H1 (cell line): ENCODE data around the gene FN3KRP. TPM values are rescaled to one million over a fixed set of nuclear protein-coding genes. Genes with fewer than 3 reads are reported as not detected.

Source experiments
- CTCF ChIA-PET: fragments of 300-600 bp; sonication (Branson Sonifier 250); formaldehyde crosslinking; loops from one replicate; lab custom pipeline; 2021; ENCODE audit not compliant: partially characterized antibody; lab: Charles Lee
- POLR2A ChIA-PET: fragments of 300-600 bp; sonication (Branson Sonifier 250); formaldehyde crosslinking; loops from one replicate; lab custom pipeline; 2021; ENCODE audit warnings: inconsistent platforms; ENCODE audit not compliant: partially characterized antibody; lab: Charles Lee
- DNase-seq, 2 experiments: peaks; one replicate each; pipeline versions ENCODE4 v3.0.0 to v3.0.0-alpha.2; 2010 to 2022; ENCODE audit warnings: low spot score in 2 of 2, low read depth in 1 of 2, mixed read lengths in 1 of 2
- FAIRE-seq: peaks from 2 replicates; lab custom pipeline; 2011; peaks lifted over from hg19 to GRCh38; lab: Jason Lieb, UNC
- H2AFZ ChIP-seq: 2 replicates; pipeline ENCODE4 v1.8.1; 2012; ENCODE audit warnings: low read length, inconsistent platforms
- H2AK5ac ChIP-seq: 2 replicates; pipeline ENCODE4 v1.6.1; 2013; ENCODE audit warnings: low read depth, low read length
- H2BK120ac ChIP-seq: replicated peaks from 2 replicates; pipeline ENCODE3; 2013; ENCODE audit warnings: low read depth, low read length, inconsistent platforms
- H2BK12ac ChIP-seq: 2 replicates; pipeline ENCODE4 v1.6.1; 2013; ENCODE audit warnings: low read depth, low read length
- H2BK15ac ChIP-seq: 2 replicates; pipeline ENCODE4 v1.6.1; 2013; ENCODE audit warnings: low read length
- H2BK20ac ChIP-seq: 2 replicates; pipeline ENCODE4 v1.6.1; 2013; ENCODE audit warnings: low read length
- H2BK5ac ChIP-seq: 2 replicates; pipeline ENCODE4 v1.6.1; 2013; ENCODE audit warnings: low read depth, low read length
- H3K14ac ChIP-seq: 2 replicates; pipeline ENCODE4 v1.6.1; 2013; ENCODE audit warnings: inconsistent platforms; ENCODE audit not compliant: insufficient read length
- H3K18ac ChIP-seq: 2 replicates; pipeline ENCODE4 v1.6.1; 2013; ENCODE audit warnings: low read length; ENCODE audit errors: extremely low read depth
- H3K23ac ChIP-seq: 2 replicates; pipeline ENCODE4 v1.6.1; 2013; ENCODE audit warnings: inconsistent platforms; ENCODE audit not compliant: insufficient read length
- H3K23me2 ChIP-seq: 2 replicates; pipeline ENCODE4 v1.6.1; 2013; ENCODE audit warnings: low read depth, low read length
- H3K27ac ChIP-seq: 2 replicates; pipeline ENCODE4 v1.6.1; 2011; ENCODE audit warnings: low read depth, low read length, inconsistent platforms
- H3K27me3 ChIP-seq, 4 experiments: replicated peaks in 1 of 4; 1 replicate in 1 of 4; 2 replicates in 3 of 4; pipeline versions ENCODE4 v1.6.1 to v1.8.1; 2011 to 2013; ENCODE audit warnings: low read length in 3 of 4, mild to moderate bottlenecking in 3 of 4, inconsistent platforms in 2 of 4, mixed read lengths in 2 of 4, moderate library complexity in 1 of 4; ENCODE audit not compliant: control insufficient read depth in 3 of 4, insufficient read depth in 3 of 4; ENCODE audit errors: extremely low read depth in 1 of 4
- H3K36me3 ChIP-seq, 4 experiments: 2 replicates each; pipeline versions ENCODE4 v1.6.1 to v1.8.1; 2011 to 2013; ENCODE audit warnings: mild to moderate bottlenecking in 4 of 4, low read length in 3 of 4, moderate library complexity in 2 of 4, control low read depth in 1 of 4, inconsistent platforms in 1 of 4; ENCODE audit not compliant: insufficient read depth in 4 of 4, control insufficient read depth in 2 of 4
- H3K4ac ChIP-seq: replicated peaks from 2 replicates; pipeline ENCODE3; 2013; ENCODE audit warnings: low read length, low read depth, mixed read lengths, inconsistent platforms; ENCODE audit not compliant: insufficient read length
- H3K4me1 ChIP-seq, 4 experiments: replicated peaks in 1 of 4; 1 replicate in 1 of 4; 2 replicates in 3 of 4; pipeline versions ENCODE4 v1.6.1 to v1.8.1; 2011 to 2013; ENCODE audit warnings: low read length in 3 of 4, inconsistent platforms in 2 of 4, mixed read lengths in 1 of 4; ENCODE audit not compliant: insufficient read depth in 4 of 4, control insufficient read depth in 3 of 4
- H3K4me2 ChIP-seq, 2 experiments: 2 replicates each; pipeline versions ENCODE4 v1.6.1 to v1.8.1; 2011 to 2013; ENCODE audit warnings: low read depth in 2 of 2, low read length in 2 of 2, control low read depth in 1 of 2, inconsistent platforms in 1 of 2, mild to moderate bottlenecking in 1 of 2; ENCODE audit not compliant: insufficient read depth in 1 of 2
- H3K4me3 ChIP-seq, 4 experiments: fragments of 200-600, 300-600 bp in 1 of 4; sonication (generic), shearing (Covaris generic), sonication (Bioruptor Twin) in 1 of 4; 2 replicates each; pipeline versions ENCODE4 v1.5.1 to v1.8.1; 2011 to 2016; ENCODE audit warnings: low read length in 4 of 4, low read depth in 3 of 4, control low read depth in 2 of 4, inconsistent platforms in 2 of 4, mild to moderate bottlenecking in 2 of 4, mixed read lengths in 1 of 4, moderate library complexity in 1 of 4; ENCODE audit not compliant: insufficient read depth in 2 of 4; ENCODE audit errors: extremely low read depth in 1 of 4
- H3K56ac ChIP-seq: replicated peaks from 2 replicates; pipeline ENCODE3; 2013; ENCODE audit warnings: low read depth, mild to moderate bottlenecking, mixed read lengths, low read length, inconsistent platforms; ENCODE audit not compliant: insufficient read length
- H3K79me1 ChIP-seq: 2 replicates; pipeline ENCODE4 v1.6.1; 2013; ENCODE audit warnings: low read depth, low read length, control low read depth
- H3K79me2 ChIP-seq, 2 experiments: 2 replicates each; pipeline versions ENCODE4 v1.6.1 to v1.8.1; 2012 to 2013; ENCODE audit warnings: low read length in 2 of 2, mild to moderate bottlenecking in 2 of 2, inconsistent platforms in 1 of 2; ENCODE audit not compliant: insufficient read depth in 2 of 2, control insufficient read depth in 1 of 2
- H3K9ac ChIP-seq, 4 experiments: replicated peaks in 1 of 4; 1 replicate in 1 of 4; 2 replicates in 3 of 4; pipeline versions ENCODE4 v1.6.1 to v1.8.1; 2011 to 2013; ENCODE audit warnings: low read depth in 3 of 4, low read length in 3 of 4, control low read depth in 2 of 4, mild to moderate bottlenecking in 2 of 4, moderate library complexity in 2 of 4, inconsistent platforms in 1 of 4; ENCODE audit errors: extremely low read depth in 1 of 4
- H3K9me3 ChIP-seq, 2 experiments: 2 replicates each; pipeline versions ENCODE4 v1.6.1 to v1.8.1; 2012 to 2013; ENCODE audit warnings: mild to moderate bottlenecking in 2 of 2, moderate library complexity in 2 of 2, control low read depth in 1 of 2, inconsistent platforms in 1 of 2, low read depth in 1 of 2, low read length in 1 of 2, mixed read lengths in 1 of 2; ENCODE audit not compliant: insufficient read depth in 2 of 2
- H4K20me1 ChIP-seq, 2 experiments: replicated peaks in 1 of 2; 2 replicates each; pipeline versions ENCODE3 to v1.8.1; 2011 to 2013; ENCODE audit warnings: inconsistent platforms in 2 of 2, low read length in 2 of 2, mild to moderate bottlenecking in 1 of 2; ENCODE audit not compliant: insufficient read depth in 2 of 2, control insufficient read depth in 1 of 2
- H4K5ac ChIP-seq: 2 replicates; pipeline ENCODE4 v1.6.1; 2013; ENCODE audit warnings: low read length, low read depth, mixed read lengths, inconsistent platforms; ENCODE audit not compliant: insufficient read length
- H4K8ac ChIP-seq: 2 replicates; pipeline ENCODE4 v1.8.0; 2013; ENCODE audit warnings: mild to moderate bottlenecking, moderate library complexity, low read length, inconsistent platforms; ENCODE audit not compliant: insufficient read depth; ENCODE audit errors: extremely low read depth
- H4K91ac ChIP-seq: replicated peaks from 2 replicates; pipeline ENCODE3; 2013; ENCODE audit warnings: low read length, mixed read lengths, inconsistent platforms; ENCODE audit not compliant: insufficient read length
- RAD21 ChIP-seq, 2 experiments: IDR thresholded peaks in 1 of 2; conservative IDR thresholded peaks in 1 of 2; 2 replicates each; pipeline ENCODE4 v1.6.1; 2011; ENCODE audit warnings: low read depth in 2 of 2, low read length in 2 of 2, improper control_type of control experiment in 1 of 2, inconsistent platforms in 1 of 2, mild to moderate bottlenecking in 1 of 2, moderate library complexity in 1 of 2
- RFX5 ChIP-seq: IDR thresholded peaks from 2 replicates; pipeline ENCODE4 v1.6.1; 2011; ENCODE audit warnings: low read depth, low read length, improper control_type of control experiment, borderline replicate concordance
- WGBS, 2 experiments: shearing (Covaris generic) in 1 of 2; methylation state at CpG; one replicate each; pipeline versions ENCODE4 v1.1.6 to v1.1.7; 2013 to 2015; ENCODE audit warnings: low lambda C conversion rate in 2 of 2, mixed read lengths in 2 of 2, inconsistent platforms in 1 of 2, low coverage in 1 of 2, missing lambda C conversion rate in 1 of 2; ENCODE audit not compliant: insufficient replicate concordance in 2 of 2, insufficient coverage in 1 of 2, insufficient read length in 1 of 2; ENCODE audit errors: extremely low coverage in 1 of 2, missing lambda C conversion rate in 1 of 2; 5-methylcytosine and 5-hydroxymethylcytosine counted together
- polyA plus RNA-seq, 7 experiments: library from polyadenylated mRNA; depleted of rRNA in 3 of 7; stranded (reverse) in 5 of 7; unstranded in 2 of 7; fragments of >200 nt in 5 of 7; fragments of 200-250 nt in 2 of 7; gene quantifications; 1 replicate in 5 of 7; 2 replicates in 1 of 7; 4 replicates in 1 of 7; pipeline versions ENCODE4 v1.2.1 to v1.2.3, GENCODE V29; 2011 to 2013; ENCODE audit warnings: missing spikeins in 2 of 7, mixed read lengths in 2 of 7
- total RNA-seq: library from RNA; stranded (reverse); fragmentation: NEBNext Ultra II Directional; extraction: Animal tissue kit (Norgen Biotek cat#: 25700); gene quantifications from 2 replicates; pipeline ENCODE4 v1.2.1, GENCODE V29; 2021
- TF ChIP-seq, protein P1 (sequence below), 3 experiments: IDR thresholded peaks; 1 replicate in 2 of 3; 2 replicates in 1 of 3; pipeline versions ENCODE4 v1.5.1 to v1.6.1; 2011; ENCODE audit warnings: low read length in 3 of 3, mild to moderate bottlenecking in 3 of 3, inconsistent platforms in 2 of 3, low read depth in 1 of 3, moderate library complexity in 1 of 3; ENCODE audit not compliant: insufficient read depth in 1 of 3; ENCODE audit errors: control extremely low read depth in 1 of 3

The FN3KRP gene
- total and polyA plus RNA-seq, 2 of the 8 experiments (the other 6 are each of a cell fraction or from before 2014, with no cell fraction given): 18.1 to 21.4 TPM

DNA sequence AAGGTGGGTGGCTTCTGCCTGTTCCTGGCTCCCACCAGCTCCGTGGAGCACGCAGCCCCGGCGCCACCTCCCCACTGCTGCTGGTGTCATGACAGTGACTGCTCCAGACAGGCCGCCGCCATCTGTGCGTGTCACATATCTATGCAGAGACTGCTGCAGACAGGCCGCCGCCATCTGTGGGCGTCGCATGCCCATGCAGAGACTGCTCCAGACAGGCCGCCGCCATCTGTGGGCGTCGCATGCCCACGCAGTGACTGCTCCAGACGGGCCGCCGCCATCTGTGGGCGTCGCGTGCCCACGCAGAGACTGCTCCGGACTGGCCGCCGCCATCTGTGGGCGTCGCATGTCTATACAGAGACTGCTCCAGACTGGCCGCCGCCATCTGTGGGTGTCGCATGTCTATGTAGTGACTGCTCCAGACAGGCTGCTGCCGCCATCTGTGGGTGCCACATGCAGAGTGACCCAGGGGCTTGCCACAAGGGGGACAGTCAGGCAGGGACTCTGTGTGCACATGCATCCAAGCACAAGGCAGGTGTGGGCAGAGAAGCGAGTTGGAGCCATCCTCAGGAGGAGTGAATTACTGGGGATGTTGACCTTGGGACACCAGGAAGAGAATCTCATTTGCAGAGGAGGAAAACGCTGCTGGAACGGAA is 3.3 kb upstream of the FN3KRP start:
- Histone ChIP-seq H3K56ac (no peak overlapping the region), H3K79me2 (peaks cover 2 to 5% of the 10 kb centered on the region in 2 experiments; a peak in 2 of 4 replicates), H3K18ac (no peak overlapping the region), H3K4me3 (no peak overlapping the region), H2BK12ac (no peak overlapping the region), H3K27ac (no peak overlapping the region), H2AK5ac (no peak overlapping the region), H3K4me2 (no peak overlapping the region), H3K23me2 (peaks cover 16% of the 10 kb centered on the region), H3K27me3 (0 out of 7 replicates have a peak, but pooled peaks cover 0 to 2% (median 0%) of the 10 kb centered on the region in 4 experiments), H3K79me1 (peaks cover 6% of the 10 kb centered on the region), H2BK20ac (no peak overlapping the region), H3K23ac (no peak overlapping the region), H3K36me3 (no peaks in the 10 kb centered on the region), H3K9me3 (no peaks in the 10 kb centered on the region), H3K4me1 (peaks cover 0 to 5% (median 0%) of the 10 kb centered on the region in 4 experiments; a peak in 2 of 7 replicates), H4K20me1 (peaks cover 2 to 6% of the 10 kb centered on the region in 2 experiments), H4K91ac (peak overlapping the region; percentile 42), H3K9ac (no peak overlapping the region), H4K5ac (no peak overlapping the region), H4K8ac (no peak overlapping the region), H3K4ac (no peak overlapping the region), H2BK120ac (no peak overlapping the region), H2AFZ (no peak overlapping the region), H2BK15ac (no peak overlapping the region), H3K14ac (no peak overlapping the region), H2BK5ac (no peak overlapping the region)
- CTCF ChIA-PET: interaction anchor here (0.6 to 2.9 kb wide), 11 partner anchors 10 to 201 kb away, joined by 3 to 17 read pairs (median 5); no protein-coding TSS in a partner anchor
- DNase-seq (no peak), FAIRE-seq (no peak)
- TF ChIP-seq, protein P1, sequence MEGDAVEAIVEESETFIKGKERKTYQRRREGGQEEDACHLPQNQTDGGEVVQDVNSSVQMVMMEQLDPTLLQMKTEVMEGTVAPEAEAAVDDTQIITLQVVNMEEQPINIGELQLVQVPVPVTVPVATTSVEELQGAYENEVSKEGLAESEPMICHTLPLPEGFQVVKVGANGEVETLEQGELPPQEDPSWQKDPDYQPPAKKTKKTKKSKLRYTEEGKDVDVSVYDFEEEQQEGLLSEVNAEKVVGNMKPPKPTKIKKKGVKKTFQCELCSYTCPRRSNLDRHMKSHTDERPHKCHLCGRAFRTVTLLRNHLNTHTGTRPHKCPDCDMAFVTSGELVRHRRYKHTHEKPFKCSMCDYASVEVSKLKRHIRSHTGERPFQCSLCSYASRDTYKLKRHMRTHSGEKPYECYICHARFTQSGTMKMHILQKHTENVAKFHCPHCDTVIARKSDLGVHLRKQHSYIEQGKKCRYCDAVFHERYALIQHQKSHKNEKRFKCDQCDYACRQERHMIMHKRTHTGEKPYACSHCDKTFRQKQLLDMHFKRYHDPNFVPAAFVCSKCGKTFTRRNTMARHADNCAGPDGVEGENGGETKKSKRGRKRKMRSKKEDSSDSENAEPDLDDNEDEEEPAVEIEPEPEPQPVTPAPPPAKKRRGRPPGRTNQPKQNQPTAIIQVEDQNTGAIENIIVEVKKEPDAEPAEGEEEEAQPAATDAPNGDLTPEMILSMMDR (IDR thresholded peaks at IDR 0.05; ENCODE audit: control extremely low read depth in 1 of 3, insufficient read depth in 1 of 3, low read depth in 1 of 3, low read length in 3 of 3): peak in 1 of 3 experiments; percentile 2; a peak in 1 of 4 replicates
- TF ChIP-seq RFX5 (no peak), RAD21 (IDR thresholded peaks at IDR 0.05 in 1 of 2, conservative IDR thresholded peaks at IDR 0.05 in 1 of 2; ENCODE audit: low read depth in 2 of 2, low read length in 2 of 2) (0 out of 4 replicates have a peak, but pooled peaks of 1 of the 2 experiments have one; percentile 7)
- 90% methylated on average over 35 of the region's 35 CpGs; no CpG with 5 or more reads in 1 of the 2 experiments for WGBS, 2 experiments
- POLR2A ChIA-PET: no interaction called here
